ENCODE measurements around the gene ICAM4. TPM values are rescaled to one million over a fixed set of nuclear protein-coding genes. Genes with fewer than 3 reads are reported as not detected.

The ICAM4 gene
- total and polyA plus RNA-seq, 2 of the 13 experiments (the other 11 are each of a cell fraction or from before 2014, with no cell fraction given) = 2.9 to 4.0 TPM

DNA sequence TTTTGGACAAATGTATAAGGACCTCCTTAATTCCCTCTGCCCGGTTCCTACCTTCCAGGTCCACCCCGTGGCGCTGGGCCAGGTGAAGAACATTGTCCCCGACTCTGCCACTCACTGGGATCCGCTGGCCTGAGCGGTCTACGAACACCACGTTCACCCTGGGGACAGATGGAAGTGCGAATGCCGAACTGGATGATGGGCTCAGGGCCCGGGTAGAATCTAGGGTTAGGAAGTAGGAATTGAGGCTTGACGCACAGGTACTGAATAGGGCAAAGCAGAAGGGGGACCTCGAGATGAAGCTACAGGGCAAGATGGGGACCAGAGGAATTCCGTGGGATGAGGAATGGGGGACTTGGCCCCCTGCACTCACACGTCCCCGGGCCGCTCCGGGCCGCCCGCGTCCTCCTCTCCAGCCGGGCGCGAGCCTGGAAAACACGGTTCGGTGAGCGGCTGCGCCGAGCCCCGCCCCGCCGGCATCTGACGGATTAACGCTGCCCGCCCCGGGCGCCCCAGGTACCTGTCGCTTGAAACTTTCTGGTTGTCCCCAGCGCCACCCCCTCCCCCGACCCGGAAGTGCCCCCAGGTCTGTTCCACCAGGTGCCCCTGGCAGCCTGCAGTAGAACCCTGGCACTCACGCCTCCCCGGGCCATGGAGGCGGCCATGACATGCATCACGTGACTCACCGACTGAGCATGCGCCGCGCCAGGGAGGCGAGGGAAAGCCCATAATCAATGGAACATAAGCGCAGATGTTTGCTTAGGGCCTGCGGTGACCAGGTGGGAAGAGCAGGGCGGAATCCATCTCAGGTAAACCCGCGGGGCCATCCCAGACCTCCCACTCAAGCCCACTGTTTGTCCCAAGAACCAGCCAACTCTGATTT, 28.8 kb downstream of the ICAM4 start, which contains the start of gene FDX2 (continued):
- TF ChIP-seq, protein P1, sequence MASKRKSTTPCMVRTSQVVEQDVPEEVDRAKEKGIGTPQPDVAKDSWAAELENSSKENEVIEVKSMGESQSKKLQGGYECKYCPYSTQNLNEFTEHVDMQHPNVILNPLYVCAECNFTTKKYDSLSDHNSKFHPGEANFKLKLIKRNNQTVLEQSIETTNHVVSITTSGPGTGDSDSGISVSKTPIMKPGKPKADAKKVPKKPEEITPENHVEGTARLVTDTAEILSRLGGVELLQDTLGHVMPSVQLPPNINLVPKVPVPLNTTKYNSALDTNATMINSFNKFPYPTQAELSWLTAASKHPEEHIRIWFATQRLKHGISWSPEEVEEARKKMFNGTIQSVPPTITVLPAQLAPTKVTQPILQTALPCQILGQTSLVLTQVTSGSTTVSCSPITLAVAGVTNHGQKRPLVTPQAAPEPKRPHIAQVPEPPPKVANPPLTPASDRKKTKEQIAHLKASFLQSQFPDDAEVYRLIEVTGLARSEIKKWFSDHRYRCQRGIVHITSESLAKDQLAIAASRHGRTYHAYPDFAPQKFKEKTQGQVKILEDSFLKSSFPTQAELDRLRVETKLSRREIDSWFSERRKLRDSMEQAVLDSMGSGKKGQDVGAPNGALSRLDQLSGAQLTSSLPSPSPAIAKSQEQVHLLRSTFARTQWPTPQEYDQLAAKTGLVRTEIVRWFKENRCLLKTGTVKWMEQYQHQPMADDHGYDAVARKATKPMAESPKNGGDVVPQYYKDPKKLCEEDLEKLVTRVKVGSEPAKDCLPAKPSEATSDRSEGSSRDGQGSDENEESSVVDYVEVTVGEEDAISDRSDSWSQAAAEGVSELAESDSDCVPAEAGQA (IDR thresholded peaks at IDR 0.05; ENCODE audit: low read depth) = no peak
- TF ChIP-seq, protein P1 (CRISPR knock-in tag; IDR thresholded peaks at IDR 0.05; ENCODE audit: borderline replicate concordance) = no peak
- TF ChIP-seq MEF2D (CRISPR knock-in tag; IDR thresholded peaks at IDR 0.05) (0 out of 2 replicates have a peak, but pooled peaks have one; percentile 21), POLR2AphosphoS2 (IDR thresholded peaks at IDR 0.05; ENCODE audit: low read depth, low read length) (peak; percentile 98), HDAC2 (CRISPR knock-in tag; IDR thresholded peaks at IDR 0.05) (peak; percentile 65; the same call in 1 of the 2 replicates), CREM (IDR thresholded peaks at IDR 0.05) (no peak), CREM (CRISPR knock-in tag; IDR thresholded peaks at IDR 0.05) (no peak), POLR2AphosphoS5 (IDR thresholded peaks at IDR 0.05; ENCODE audit: low read depth, low read length) (peak; percentile 83), GATA4 (IDR thresholded peaks at IDR 0.05; ENCODE audit: borderline replicate concordance, low read depth) (no peak), BHLHE40 (IDR thresholded peaks at IDR 0.05; ENCODE audit: low read length) (peak; percentile 89), HNRNPLL (IDR thresholded peaks at IDR 0.05; ENCODE audit: low read depth, low read length, poor library complexity, severe bottlenecking) (peak; percentile 53), ZNF207 (IDR thresholded peaks at IDR 0.05; ENCODE audit: borderline replicate concordance) (0 out of 2 replicates have a peak, but pooled peaks have one; percentile 28)
- TF ChIP-seq, protein P2, sequence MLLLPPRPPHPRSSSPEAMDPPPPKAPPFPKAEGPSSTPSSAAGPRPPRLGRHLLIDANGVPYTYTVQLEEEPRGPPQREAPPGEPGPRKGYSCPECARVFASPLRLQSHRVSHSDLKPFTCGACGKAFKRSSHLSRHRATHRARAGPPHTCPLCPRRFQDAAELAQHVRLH (CRISPR knock-in tag; IDR thresholded peaks at IDR 0.05; ENCODE audit: borderline replicate concordance, low read depth) = peak; percentile 49; the same call in 1 of the 2 replicates
- TF ChIP-seq, protein P3, sequence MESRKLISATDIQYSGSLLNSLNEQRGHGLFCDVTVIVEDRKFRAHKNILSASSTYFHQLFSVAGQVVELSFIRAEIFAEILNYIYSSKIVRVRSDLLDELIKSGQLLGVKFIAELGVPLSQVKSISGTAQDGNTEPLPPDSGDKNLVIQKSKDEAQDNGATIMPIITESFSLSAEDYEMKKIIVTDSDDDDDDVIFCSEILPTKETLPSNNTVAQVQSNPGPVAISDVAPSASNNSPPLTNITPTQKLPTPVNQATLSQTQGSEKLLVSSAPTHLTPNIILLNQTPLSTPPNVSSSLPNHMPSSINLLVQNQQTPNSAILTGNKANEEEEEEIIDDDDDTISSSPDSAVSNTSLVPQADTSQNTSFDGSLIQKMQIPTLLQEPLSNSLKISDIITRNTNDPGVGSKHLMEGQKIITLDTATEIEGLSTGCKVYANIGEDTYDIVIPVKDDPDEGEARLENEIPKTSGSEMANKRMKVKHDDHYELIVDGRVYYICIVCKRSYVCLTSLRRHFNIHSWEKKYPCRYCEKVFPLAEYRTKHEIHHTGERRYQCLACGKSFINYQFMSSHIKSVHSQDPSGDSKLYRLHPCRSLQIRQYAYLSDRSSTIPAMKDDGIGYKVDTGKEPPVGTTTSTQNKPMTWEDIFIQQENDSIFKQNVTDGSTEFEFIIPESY (CRISPR knock-in tag; IDR thresholded peaks at IDR 0.05) = peak; percentile 41; the same call in 1 of the 2 replicates
- TF ChIP-seq, protein P4, sequence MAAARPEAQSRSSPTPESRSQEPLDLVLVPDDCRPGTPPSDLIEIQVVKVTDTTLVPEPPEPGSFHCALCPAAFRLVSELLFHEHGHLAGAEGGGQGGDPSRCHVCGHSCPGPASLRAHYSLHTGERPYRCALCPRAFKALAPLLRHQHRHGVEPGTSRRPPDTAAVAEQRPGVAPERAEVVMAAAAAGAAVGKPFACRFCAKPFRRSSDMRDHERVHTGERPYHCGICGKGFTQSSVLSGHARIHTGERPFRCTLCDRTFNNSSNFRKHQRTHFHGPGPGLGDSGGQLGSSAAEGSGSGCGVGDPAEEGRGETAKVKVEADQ (CRISPR knock-in tag; IDR thresholded peaks at IDR 0.05; ENCODE audit: borderline replicate concordance) = peak; percentile 90; the same call in 1 of the 2 replicates
- TF ChIP-seq, protein P5, sequence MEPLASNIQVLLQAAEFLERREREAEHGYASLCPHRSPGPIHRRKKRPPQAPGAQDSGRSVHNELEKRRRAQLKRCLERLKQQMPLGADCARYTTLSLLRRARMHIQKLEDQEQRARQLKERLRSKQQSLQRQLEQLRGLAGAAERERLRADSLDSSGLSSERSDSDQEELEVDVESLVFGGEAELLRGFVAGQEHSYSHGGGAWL (CRISPR knock-in tag; IDR thresholded peaks at IDR 0.05) = peak; percentile 63
- TF ChIP-seq, protein P6, sequence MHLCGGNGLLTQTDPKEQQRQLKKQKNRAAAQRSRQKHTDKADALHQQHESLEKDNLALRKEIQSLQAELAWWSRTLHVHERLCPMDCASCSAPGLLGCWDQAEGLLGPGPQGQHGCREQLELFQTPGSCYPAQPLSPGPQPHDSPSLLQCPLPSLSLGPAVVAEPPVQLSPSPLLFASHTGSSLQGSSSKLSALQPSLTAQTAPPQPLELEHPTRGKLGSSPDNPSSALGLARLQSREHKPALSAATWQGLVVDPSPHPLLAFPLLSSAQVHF (CRISPR knock-in tag; IDR thresholded peaks at IDR 0.05) = peak; percentile 54; the same call in 1 of the 2 replicates
- TF ChIP-seq, protein P7, sequence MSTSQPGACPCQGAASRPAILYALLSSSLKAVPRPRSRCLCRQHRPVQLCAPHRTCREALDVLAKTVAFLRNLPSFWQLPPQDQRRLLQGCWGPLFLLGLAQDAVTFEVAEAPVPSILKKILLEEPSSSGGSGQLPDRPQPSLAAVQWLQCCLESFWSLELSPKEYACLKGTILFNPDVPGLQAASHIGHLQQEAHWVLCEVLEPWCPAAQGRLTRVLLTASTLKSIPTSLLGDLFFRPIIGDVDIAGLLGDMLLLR (CRISPR knock-in tag; IDR thresholded peaks at IDR 0.05) = peak; percentile 93; the same call in 1 of the 2 replicates
